GM18907 (cell line): ENCODE measurements around the gene C2CD2.

Source experiments
- ATAC-seq: cut with Tn5 transposase; IDR thresholded peaks from one replicate; pipeline ENCODE4 v1.9.1; 2021; ENCODE audit warnings: mild to moderate bottlenecking, moderate library complexity; ENCODE audit not compliant: unreplicated experiment

C2CD2 gene

GRCh38 chr21:41914965-41915364 lies 38.9 kb downstream of the C2CD2 start:
- no peak for ATAC-seq

GRCh38 chr21:41914358-41914757 lies 39.5 kb downstream of the C2CD2 start:
- no peak for ATAC-seq

DNA sequence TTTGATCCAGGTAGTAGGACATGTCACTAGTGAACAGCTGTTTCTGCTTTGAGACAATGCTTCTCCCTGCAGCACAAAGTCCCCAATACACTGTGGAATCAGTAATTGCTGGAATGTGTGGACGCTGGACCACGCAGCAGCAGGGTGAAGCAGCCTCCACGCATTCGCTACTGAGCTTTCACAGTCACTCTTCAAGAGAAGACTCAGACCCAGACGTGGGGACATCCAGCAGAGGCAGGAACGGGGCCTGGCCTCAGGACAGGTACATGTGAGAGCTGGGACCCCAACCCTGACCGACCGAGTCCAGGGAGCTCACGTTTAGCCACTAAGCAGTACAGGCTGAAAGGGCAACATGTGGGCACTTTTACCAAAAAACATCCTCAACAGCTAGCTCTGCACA lies 40.6 kb downstream of the C2CD2 start:
- no peak for ATAC-seq

GRCh38 chr21:41908829-41909228 lies 45.0 kb downstream of the C2CD2 start:
- no peak for ATAC-seq

DNA sequence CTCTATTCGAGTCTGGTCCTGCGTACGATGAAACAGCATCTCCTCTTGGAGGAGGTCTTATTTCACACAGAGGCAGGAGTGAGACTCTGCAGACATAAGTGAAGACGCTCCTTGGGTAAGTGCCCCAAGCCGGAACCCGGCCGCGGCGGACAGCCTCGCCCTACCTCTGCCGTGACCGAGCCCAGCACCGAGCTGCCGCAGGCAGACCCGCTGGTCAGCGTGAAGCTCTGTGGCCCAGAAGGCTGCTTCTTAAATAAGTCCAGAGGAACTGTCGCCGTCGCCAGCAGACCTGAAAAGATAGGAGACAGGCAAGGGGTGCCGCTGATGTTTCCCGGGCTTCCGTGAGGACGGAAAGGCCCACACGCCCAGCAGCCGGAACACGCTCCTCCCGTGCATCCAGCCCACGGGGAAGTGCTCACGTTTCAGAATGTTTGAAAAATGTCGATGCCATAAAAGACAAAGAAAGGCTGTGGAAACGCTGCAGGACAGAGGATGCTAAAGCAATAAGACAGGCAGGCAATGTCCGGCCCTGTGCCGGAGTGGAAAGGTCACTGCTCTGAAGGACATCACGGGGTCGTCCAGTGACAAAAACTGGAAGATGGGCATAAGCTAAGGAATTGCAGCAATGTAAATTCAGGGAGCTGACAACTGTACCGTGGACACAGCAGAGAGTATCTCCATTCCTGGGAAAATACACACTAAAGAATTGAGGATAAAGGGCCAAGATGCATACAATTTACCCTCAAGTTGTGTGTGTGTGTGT lies 46.1 kb downstream of the C2CD2 start:
- no peak for ATAC-seq

GRCh38 chr21:41906770-41907169 lies 47.0 kb downstream of the C2CD2 start:
- no peak for ATAC-seq

DNA sequence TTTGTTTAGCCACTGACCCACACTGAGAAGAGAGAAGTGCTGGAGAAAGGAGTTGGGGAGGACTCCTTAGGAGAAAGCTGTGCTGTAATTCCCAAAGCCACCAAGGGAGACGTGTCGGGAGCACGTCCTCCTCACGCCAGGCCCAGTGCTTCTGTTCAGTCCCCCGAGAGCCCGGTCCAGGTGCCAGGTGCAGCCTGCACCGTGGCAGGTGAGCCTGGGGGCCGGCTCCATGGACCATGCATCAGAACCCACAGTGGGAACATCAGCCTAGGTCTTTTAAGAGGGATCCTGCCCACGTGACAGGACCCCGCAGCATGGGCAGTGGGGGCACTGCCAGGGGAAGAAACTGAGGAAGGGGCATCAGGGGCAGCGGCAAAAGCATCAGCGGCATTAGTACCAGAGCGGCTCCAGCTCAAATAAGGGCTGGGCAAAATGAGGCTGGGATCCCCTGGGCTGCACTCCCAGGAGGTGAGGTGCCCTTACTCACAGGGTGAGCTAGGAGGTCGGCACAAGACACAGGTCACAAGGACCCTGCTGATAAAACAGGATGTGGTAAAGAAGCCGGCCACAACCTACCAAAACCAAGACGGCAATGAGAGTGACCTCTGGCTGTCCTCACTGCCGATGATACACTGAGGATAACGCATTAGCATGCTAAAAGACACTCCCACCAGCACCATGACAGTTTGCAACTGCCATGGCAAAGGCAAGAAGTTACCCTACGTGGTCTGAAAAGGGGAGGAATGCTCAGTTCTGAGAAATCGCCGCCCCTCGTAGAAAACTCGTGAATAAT lies 50.1 kb downstream of the C2CD2 start:
- no peak for ATAC-seq

- ATAC-seq: no peak
Observed at GRCh38 chr21:41902946-41903345, 50.9 kb downstream of the C2CD2 start.

DNA sequence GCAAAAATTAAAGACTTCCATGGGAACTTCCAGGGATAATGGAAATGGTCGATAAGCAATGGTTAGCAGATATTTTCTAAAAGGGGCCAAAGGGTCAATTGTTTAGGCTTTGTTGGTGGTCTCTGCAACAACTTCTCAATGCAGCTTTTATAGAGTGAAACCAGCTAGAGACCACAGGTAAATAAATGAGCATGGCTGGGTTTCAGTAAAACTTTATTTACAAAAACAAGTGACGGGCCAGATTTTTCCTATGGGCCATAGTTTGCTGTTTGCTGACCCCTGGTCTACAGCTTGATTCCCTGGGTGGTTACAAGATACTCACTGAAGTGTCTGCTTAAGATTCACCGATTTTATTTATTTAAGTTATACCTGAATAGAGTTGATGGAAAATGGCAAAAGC lies 52.0 kb downstream of the C2CD2 start:
- no peak for ATAC-seq

DNA sequence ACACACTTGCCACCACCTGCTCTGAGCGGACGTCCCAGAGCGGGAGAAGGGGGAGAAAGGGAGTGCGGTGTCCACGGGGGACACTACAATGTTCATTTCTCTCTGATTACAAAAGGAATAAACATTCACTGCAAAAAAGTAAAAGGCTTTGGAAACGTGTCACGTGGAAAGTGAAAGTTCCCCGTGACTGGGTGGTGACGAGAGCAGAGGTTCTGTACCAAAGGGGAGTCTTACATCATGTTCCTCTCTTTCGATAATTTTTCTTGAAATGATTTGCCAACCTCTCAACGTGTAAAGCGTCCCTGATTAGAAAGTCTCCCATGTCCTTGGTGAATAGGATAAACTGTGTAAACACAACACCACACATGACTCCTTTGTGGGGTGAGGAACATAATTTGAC lies 52.7 kb downstream of the C2CD2 start:
- ATAC-seq: no peak

DNA sequence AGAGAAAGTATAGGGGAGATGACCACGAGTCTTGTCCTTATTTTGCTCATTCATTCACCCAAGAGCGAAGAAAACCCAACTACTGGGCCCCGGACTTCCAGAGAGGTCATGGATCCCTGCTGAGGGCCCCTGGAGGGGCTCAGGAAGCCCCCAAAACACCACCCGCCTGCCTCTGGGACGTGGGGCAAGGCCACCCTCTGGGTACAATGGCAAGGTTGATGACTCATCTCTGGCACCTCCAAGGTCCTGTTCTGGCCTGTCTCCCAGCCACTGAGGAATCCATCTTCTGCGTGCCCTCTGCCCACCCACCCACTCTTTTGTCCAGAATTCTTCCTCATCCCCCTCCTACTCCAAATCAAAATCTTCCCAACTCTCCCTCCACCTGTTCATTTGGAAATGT lies 53.4 kb downstream of the C2CD2 start:
- no peak for ATAC-seq

DNA sequence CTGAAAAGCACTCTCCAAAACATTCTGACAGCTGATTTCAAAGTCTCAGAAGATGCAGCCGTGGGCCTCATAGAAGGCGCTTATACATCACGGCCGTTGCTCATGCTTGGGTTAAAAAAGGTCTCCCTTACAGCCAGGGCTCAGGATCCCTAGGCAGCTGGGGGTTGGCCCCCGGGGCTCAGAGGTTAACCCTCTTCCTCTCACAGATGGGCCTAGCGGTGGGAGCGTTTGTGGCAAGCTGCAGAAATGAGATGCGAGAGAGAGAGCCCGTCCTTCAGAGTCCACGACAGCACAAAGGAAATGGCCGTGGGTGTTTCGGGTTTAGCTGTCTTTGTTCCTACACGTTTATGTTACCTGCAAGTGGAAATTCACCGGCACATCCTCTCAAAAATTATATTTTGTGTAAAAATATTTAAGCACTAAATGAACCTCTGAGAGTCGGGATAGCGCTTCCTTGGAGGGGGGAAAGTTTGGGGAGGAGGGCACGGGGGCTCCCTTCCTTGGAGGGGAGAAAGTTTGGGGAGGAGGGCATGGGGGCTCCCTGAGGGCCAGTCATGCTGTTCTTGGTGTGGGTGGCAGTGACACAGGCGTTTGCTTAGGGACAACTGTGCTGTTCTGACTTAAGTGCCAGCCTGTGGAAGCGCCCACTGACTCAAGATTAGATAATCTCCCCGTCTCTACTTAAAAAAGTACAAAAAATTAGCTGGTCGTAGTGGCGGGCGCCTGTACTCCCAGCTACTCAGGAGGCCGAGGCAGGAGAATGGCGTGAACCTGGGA lies 54.2 kb downstream of the C2CD2 start:
- ATAC-seq: no peak

DNA sequence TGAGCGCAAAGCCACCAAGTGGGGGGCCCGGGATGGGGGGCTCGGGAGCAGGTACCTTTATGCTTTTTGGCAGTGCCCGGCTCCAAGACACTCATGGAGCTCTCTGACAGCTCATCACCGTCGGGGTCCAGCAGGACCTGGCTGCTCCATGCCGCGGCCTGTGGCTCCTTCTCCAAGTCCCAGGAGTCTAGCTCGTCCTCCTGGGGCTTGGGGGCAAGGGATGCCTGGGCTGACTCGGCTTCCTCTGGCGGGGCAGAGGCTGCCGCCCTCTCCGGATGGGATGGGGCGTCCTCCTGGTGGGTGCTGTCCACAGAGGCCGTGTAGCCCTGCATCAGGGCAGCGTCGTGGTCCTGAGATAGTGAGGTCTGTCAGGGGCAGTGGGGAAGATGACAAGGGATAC lies 54.8 kb downstream of the C2CD2 start:
- no peak for ATAC-seq

DNA sequence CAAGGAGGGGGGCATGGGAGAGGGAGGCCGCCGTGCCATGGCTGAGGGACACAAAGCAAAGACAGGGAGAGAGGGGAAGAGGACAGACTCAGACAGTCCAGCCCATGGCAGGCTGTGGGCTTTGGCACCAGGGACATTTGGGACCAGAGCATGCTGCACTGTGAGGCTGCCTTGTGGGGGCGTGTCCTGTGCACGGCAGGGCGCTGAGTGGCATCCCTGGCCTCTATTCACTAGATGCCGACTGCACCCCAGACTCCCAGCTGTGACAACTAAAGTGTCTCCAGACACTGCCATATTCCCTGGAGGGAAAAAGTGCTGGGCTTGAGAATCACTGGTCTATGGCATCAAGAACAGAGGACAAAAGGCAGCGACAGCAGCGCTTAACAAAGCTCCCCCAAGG lies 56.1 kb downstream of the C2CD2 start:
- ATAC-seq: no peak

DNA sequence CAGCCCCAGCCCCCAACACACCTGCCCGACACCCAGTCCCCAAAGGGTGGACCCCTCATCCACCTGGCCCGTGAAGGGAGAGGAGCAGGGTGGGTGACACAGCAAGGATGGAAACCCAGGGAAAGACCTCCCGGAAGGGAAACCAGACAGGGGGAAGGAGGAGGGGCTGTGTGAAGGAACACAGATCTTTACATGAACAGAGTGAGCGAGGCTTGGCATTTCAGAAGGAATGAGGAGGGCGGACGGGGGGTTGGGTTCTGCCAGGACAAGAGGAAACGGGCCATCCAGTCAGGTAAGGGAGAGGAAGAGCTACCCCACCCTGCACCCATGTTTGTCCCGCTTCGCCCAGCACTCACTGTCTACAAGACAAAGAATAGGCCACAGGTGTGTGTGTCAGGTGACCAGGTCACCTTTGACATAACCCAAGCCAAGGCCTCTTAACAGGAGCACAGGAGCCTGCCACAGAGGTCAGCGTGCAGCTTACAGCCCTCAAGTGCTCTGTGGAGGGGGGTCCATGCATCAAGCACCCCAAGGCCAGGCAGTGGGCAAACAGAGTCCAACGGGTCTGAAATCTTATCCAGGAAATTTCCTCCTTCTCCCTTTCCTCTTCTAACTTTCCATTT lies 56.7 kb downstream of the C2CD2 start:
- ATAC-seq: no peak

- no peak for ATAC-seq
Observed at GRCh38 chr21:41895643-41896493, 58.0 kb downstream of the C2CD2 start.

DNA sequence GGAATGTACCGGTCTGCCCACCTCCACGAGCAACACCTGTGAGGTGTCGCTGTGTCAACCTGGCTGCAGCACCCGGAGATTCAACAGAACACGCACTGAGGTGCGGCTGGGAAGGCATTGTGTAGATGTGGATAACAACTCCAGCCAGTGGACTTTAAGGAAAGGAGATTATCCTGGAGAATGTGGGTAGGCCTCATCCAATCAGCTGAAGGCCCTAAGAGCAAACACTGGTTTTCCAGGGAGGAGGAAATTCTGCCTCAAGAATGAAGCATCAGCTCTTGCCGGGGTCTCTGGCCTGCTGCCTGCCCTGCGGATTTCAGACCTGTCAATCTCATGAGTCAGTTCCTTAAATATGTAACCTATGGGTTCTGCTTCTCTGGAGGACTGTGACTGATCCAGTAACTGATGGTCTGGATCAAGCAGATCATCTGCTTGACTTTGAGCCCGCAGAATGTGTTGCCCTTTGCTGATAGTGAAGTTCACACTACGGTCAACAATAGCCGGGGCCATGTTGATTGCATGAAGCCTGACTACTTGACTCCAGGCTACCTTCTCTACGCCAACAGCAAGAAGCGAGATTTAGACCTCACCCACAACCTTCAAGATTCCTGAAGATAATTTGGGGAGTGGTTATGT lies 58.8 kb downstream of the C2CD2 start:
- no peak for ATAC-seq

DNA sequence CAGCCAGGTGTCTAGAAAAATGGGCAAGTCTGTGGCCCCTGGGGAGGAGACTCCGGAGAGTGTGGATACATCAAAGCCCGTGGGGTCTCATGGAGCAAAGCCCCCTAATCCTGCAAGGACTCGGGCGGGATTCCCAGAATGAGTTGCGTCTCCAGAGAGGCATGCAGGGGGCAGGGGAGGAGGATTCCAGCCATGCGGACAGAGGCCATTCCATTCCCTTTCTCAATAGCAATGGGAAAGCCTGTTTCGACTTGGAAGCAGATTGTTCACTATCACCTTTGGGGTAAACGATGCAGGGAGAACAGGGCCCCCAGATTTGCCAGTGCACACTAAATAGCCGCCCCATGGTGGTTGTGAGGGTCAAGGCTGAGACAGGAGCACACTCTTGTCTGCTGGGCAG lies 59.3 kb downstream of the C2CD2 start:
- no peak for ATAC-seq

DNA sequence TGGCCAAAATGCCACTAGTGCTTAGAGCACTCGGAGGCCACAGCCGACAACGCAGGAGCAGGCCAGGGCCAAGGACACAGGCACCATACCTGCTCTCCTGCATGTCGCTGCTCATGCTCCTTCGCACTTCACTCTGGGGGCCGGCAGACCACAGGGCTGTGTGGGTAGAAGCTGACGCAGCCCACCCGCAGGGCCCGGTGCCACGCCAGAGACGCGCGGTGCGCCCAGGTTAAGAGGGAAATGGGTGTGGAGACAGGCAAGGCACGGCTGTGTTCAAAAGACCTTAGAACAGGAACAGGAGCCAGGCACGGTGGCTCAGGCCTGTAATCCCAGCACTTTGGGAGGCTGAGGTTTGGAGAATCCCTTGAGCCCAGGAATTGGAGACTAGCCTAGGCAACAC lies 61.1 kb downstream of the C2CD2 start:
- ATAC-seq: no peak

- ATAC-seq: no peak
Observed at GRCh38 chr21:41891132-41891531, 62.7 kb downstream of the C2CD2 start.
